BJ (cell line): ENCODE results near the gene ABCC1. TPM values are rescaled to one million over a fixed set of nuclear protein-coding genes. Genes with fewer than 3 reads are reported as not detected.

Source experiments
- CTCF ChIA-PET: fragments of 350-600 bp; formaldehyde crosslinking; extraction: SDS; loops from one replicate; lab custom pipeline; 2021; ENCODE audit warnings: antibody characterized with exemption, inconsistent platforms; lab: Yijun Ruan, JAX
- POLR2A ChIA-PET: fragments of 300-600 bp; sonication (Branson Sonifier 250); formaldehyde crosslinking; extraction: SDS; loops from one replicate; lab custom pipeline; 2021; ENCODE audit warnings: antibody characterized with exemption; lab: Charles Lee
- DNase-seq: peaks from one replicate; pipeline ENCODE4 v3.0.0-alpha.2; 2011; ENCODE audit warnings: low read depth
- H3K27me3 ChIP-seq: 2 replicates; pipeline ENCODE4 v1.6.0; 2011; ENCODE audit warnings: low read length; ENCODE audit not compliant: control insufficient read depth, insufficient read depth
- H3K36me3 ChIP-seq: 2 replicates; pipeline ENCODE4 v1.5.1; 2011; ENCODE audit warnings: low read length; ENCODE audit not compliant: control insufficient read depth, insufficient read depth
- H3K4me3 ChIP-seq: 2 replicates; pipeline ENCODE4 v1.5.1; 2011; ENCODE audit warnings: low read depth, mild to moderate bottlenecking, control low read depth, low read length
- CTCF ChIP-seq: IDR thresholded peaks from 2 replicates; pipeline ENCODE4 v1.5.1; 2011; ENCODE audit warnings: low read depth, mild to moderate bottlenecking, control low read depth, inconsistent platforms, low read length, moderate library complexity; ENCODE audit not compliant: insufficient read depth
- polyA plus RNA-seq: library from polyadenylated mRNA; depleted of rRNA; stranded (reverse); fragments of >200 nt; gene quantifications from 2 replicates; pipeline ENCODE4 v1.2.3, GENCODE V29; 2011

ABCC1 gene
- polyA plus RNA-seq, 1 experiment: 27.3 TPM

GRCh38 chr16:15919331-15919730 lies 30.1 kb upstream of the ABCC1 start:
- ChIA-PET CTCF (interaction anchor here (0.8 kb wide), 1 partner anchor 17 kb away, joined by 3 read pairs; no protein-coding TSS in a partner anchor), POLR2A (no interaction called here)
- DNase-seq: no peak
- Histone ChIP-seq H3K4me3 (no peak overlapping the region), H3K36me3 (no peaks in the 10 kb centered on the region), H3K27me3 (no peaks in the 10 kb centered on the region)
- TF ChIP-seq CTCF: no peak

GRCh38 chr16:15924996-15925395 lies 24.4 kb upstream of the ABCC1 start:
- no peak overlapping the region for H3K4me3 ChIP-seq
- no peak for TF ChIP-seq CTCF
- no peaks in the 10 kb centered on the region for H3K27me3 ChIP-seq
- DNase-seq: no peak
- no peaks in the 10 kb centered on the region for H3K36me3 ChIP-seq
- POLR2A ChIA-PET: no interaction called here
- CTCF ChIA-PET: no interaction called here

GRCh38 chr16:15925631-15926030 lies 23.8 kb upstream of the ABCC1 start:
- Histone ChIP-seq H3K4me3 (no peak overlapping the region), H3K36me3 (no peaks in the 10 kb centered on the region), H3K27me3 (no peaks in the 10 kb centered on the region)
- no peak for DNase-seq
- TF ChIP-seq CTCF: no peak
- ChIA-PET POLR2A (no interaction called here), CTCF (no interaction called here)

DNA sequence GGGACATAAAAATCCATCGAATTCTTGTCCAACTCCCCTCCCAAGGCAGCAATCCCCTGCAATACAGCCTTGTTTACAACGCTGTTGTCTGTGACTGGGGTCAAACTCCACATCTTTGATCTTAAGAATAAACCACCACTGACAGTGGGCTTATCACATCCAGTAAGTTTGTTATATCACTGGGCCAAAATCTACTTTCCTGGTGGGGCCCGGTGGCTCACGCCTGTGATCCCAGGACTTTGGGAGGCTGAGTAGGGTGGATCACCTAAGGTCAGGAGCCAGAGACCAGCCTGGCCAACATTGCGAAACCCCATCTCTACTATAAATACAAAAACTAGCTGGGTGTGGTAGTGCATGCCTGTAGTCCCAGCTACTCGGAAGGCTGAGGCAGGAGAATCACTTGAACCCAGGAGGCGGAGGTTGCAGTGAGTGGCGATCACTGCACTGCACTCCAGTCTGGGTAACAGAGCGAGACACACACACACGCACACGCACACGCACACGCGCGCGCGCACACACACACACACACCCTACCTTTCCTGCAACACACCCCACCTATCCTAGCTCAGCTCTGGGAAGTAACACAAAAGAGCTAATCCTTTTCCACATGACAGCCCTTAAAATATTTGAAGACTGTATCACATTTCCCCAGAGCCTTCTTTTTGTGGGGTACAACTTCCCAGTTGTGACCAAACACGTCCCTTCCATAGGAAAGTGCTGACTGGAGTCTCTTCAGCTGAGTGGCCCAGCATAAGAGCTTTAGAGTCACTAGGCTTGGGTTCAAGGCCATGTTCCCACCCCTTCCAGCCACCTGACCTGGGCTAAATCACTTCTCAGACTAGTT lies 20.9 kb upstream of the ABCC1 start:
- CTCF ChIA-PET: interaction anchor here (1.3 kb wide), 1 partner anchor 31 kb away, joined by 3 read pairs; no protein-coding TSS in a partner anchor
- Histone ChIP-seq H3K36me3 (no peaks in the 10 kb centered on the region), H3K4me3 (no peak overlapping the region), H3K27me3 (no peaks in the 10 kb centered on the region)
- no peak for TF ChIP-seq CTCF
- no peak for DNase-seq
- POLR2A ChIA-PET: no interaction called here

DNA sequence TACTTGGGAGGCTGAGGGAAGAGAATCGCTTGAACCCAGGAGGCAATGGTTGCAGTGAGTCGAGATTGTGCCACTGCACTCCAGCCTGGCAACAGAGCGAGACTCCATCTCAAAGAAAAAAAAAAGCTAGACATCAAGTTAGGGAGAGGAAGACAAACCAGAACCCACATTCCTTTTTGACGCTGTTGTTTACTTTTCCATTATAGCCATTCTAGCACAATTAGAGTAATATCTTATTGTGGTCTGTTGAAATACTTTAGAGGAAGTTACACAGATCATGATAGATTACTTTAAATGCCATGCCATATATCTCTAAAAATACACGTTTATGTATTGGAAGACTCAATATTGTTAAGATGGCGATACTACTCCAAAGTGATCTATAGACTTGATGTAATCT lies 16.5 kb upstream of the ABCC1 start:
- no peak for DNase-seq
- ChIA-PET POLR2A (no interaction called here), CTCF (no interaction called here)
- Histone ChIP-seq H3K4me3 (no peak overlapping the region), H3K27me3 (no peaks in the 10 kb centered on the region), H3K36me3 (no peaks in the 10 kb centered on the region)
- no peak for TF ChIP-seq CTCF
